ENCODE measurements around the gene SPTLC2.

The SPTLC2 gene

DNA sequence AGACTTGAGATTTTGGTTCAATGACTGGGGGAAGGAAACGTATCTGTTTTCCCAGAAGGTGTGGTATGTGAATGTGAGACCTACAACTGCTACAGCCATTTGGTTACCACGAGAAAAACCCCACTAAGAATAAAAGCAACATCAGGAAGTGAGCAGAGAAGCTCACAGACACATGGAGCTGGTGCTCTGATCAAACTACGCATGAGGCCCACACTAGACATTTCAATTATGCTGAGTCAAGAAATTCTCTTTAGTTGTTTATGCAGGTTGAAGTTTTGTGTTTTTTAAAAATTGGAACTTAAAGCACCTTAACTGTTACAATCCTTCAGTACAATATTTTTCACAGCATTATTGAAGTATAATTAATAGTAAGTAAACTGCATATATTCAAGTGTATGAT is 8.9 kb upstream of the SPTLC2 start:
- H3K4me3 ChIP-seq, result no peak overlapping the region
- H3K4me2 ChIP-seq, result no peak overlapping the region
- H3K9ac ChIP-seq, result no peak overlapping the region
- H4K20me1 ChIP-seq, result no peaks in the 10 kb centered on the region
- TF ChIP-seq Cebpa-rat (IDR thresholded peaks at IDR 0.05), result no peak
- H3K27ac ChIP-seq, result no peak overlapping the region
- H3K27me3 ChIP-seq, result no peaks in the 10 kb centered on the region
- no peaks in the 10 kb centered on the region for H3K36me3 ChIP-seq
- H3K4me1 ChIP-seq, result no peaks in the 10 kb centered on the region
- peaks cover 18% of the 10 kb centered on the region for H3K9me3 ChIP-seq

DNA sequence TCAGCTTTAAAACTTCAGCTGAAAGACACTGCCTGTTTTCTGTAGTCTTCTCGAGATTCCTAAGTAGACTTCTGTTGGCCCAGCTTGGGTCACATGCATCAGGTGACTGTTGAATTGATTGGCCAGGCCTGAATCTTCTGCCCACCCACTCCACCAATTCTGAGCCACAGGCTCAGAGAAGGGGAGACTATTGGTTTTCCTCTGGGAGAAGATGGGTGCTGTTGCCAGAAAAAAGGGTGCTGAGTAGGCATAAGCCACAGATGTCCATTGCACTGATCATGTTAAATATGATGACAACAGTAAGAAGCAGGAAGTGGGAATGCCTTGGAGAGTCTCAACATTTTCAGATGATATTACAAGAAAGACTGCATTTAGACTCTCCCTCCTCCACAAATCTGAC is 6.8 kb upstream of the SPTLC2 start:
- Histone ChIP-seq H3K9ac (no peak overlapping the region), H4K20me1 (no peaks in the 10 kb centered on the region), H3K27me3 (no peaks in the 10 kb centered on the region), H3K4me3 (no peak overlapping the region), H3K4me1 (no peaks in the 10 kb centered on the region), H3K9me3 (peaks cover 4% of the 10 kb centered on the region), H3K36me3 (no peaks in the 10 kb centered on the region), H3K4me2 (no peak overlapping the region), H3K27ac (no peak overlapping the region)
- TF ChIP-seq Cebpa-rat (IDR thresholded peaks at IDR 0.05), result no peak

DNA sequence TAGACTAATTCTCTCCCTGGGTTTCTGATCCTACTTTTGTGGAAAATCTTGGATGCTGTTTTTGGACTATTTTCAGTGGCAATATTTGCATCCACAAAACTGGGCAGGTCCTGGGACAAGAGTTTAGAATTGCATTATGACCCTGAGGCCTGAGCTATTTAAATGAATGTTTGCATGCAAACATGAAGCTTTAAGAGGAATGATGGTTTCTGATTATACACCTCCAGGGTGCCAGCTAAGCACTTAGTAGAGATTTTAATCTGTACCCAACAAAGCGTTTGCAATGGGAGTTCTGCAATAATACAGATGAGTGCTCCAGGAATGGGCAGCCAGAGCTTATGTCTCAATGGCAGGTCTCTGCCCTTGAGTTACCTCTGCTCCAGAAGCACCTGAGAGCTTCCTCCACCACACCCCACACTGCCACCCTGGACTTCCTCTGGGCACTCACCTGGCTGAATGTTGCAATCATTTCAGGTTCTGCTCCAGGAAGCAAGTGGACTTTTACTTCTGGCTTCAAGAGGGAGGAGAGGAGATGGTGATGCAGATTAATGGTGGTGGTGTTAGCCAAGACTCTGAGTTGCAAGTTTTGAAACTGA is 6.0 kb upstream of the SPTLC2 start:
- Histone ChIP-seq H3K27me3 (no peaks in the 10 kb centered on the region), H3K4me2 (no peak overlapping the region), H3K4me3 (no peak overlapping the region), H3K4me1 (no peaks in the 10 kb centered on the region), H3K36me3 (no peaks in the 10 kb centered on the region), H4K20me1 (no peaks in the 10 kb centered on the region), H3K9me3 (no peaks in the 10 kb centered on the region), H3K9ac (no peak overlapping the region), H3K27ac (no peak overlapping the region)
- no peak for TF ChIP-seq Cebpa-rat (IDR thresholded peaks at IDR 0.05)

DNA sequence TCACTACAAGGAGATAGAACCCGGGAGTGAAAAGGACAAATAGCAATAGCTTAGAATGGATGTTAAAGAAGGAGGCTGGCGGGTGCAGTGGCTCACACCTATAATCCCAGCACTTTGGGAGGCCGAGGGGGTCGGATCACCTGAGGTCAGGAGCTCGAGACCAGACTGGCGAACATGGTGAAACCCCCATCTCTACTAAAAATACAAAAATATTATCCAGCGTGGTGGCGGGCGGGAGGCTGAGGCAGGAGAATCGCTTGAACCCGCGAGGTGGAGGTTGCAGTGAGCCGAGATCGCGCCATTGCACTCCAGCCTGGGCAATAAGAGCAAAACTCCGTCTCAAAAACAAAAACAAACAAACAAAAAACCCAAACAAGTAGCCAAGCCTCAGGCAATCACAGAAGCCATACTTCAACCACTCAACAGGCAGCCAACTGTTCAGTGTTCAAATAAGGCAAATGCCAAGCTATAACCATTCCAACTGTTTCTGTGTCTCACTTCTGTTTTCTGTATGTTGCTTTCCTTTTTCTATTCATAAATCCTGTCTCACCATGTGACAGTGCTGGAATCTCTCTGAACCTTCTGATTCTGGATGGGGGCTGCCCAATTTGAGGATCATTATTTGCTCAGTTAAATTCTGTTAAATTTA is 3.9 kb upstream of the SPTLC2 start:
- Histone ChIP-seq H3K4me1 (peaks cover 8% of the 10 kb centered on the region), H3K9me3 (no peaks in the 10 kb centered on the region), H3K4me2 (no peak overlapping the region), H3K36me3 (no peaks in the 10 kb centered on the region), H3K9ac (no peak overlapping the region), H3K4me3 (no peak overlapping the region), H3K27me3 (no peaks in the 10 kb centered on the region), H3K27ac (no peak overlapping the region), H4K20me1 (peaks cover 9% of the 10 kb centered on the region)
- no peak for TF ChIP-seq Cebpa-rat (IDR thresholded peaks at IDR 0.05)

DNA sequence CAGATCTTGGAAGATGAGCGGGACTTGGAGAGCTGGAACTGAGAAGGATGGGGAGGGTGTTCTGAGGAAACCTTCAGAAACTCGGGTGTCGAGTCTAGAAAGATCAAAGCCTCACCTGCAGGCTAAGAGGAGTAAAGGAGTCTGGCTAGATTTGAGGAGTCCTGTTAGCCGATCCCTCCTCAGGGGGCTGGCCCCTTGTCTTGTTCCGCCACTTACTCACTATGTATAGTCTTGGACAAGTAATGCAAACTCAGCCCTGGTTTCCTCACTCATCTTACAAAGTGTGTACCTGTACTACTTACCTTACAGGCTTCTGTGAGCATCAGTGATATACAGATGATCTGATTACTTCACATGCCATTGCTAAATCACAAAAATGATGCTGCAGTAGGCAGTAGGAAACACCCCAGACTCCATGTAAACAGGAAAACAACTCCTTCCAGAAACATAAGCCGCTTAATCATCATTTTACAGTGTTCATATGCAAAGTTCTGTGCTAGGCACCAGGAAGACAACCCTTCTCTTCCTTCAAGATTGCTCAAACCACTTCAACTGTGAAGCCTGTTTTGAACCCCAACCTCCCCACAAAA is 2.0 kb upstream of the SPTLC2 start:
- TF ChIP-seq Cebpa-rat (IDR thresholded peaks at IDR 0.05), result no peak
- Histone ChIP-seq H3K4me2 (no peak overlapping the region), H3K9ac (no peak overlapping the region), H3K27ac (no peak overlapping the region), H3K9me3 (no peaks in the 10 kb centered on the region), H3K4me3 (no peak overlapping the region), H3K36me3 (no peaks in the 10 kb centered on the region), H4K20me1 (peaks cover 25% of the 10 kb centered on the region), H3K4me1 (peaks cover 24% of the 10 kb centered on the region), H3K27me3 (no peaks in the 10 kb centered on the region)

DNA sequence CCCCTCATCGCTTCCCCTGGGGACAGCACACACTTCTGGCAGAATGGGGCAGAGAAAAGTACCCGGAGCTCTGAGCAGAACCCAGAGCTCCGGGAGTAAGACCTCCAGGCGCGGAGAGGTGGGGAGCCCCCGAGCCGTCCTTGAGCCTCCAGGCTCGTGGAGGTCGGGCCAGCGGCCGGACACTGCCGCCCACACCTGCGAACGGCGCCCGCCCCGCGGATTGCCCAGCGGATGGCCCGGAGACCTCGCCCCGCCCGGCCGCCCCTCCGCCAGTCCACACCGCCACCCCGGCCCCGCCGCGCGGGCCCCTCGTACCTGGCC is 344 bp downstream of the SPTLC2 start:
- peak overlapping the region; percentile 98 for H3K4me3 ChIP-seq
- H3K36me3 ChIP-seq, result no peaks in the 10 kb centered on the region
- no peak for TF ChIP-seq Cebpa-rat (IDR thresholded peaks at IDR 0.05)
- H3K27ac ChIP-seq, result peak overlapping the region; percentile 82
- H3K9me3 ChIP-seq, result no peaks in the 10 kb centered on the region
- peaks cover 48% of the 10 kb centered on the region for H4K20me1 ChIP-seq
- peak overlapping the region; percentile 92 for H3K9ac ChIP-seq
- peaks cover 24% of the 10 kb centered on the region for H3K4me1 ChIP-seq
- peak overlapping the region; percentile 92 for H3K4me2 ChIP-seq
- no peaks in the 10 kb centered on the region for H3K27me3 ChIP-seq

DNA sequence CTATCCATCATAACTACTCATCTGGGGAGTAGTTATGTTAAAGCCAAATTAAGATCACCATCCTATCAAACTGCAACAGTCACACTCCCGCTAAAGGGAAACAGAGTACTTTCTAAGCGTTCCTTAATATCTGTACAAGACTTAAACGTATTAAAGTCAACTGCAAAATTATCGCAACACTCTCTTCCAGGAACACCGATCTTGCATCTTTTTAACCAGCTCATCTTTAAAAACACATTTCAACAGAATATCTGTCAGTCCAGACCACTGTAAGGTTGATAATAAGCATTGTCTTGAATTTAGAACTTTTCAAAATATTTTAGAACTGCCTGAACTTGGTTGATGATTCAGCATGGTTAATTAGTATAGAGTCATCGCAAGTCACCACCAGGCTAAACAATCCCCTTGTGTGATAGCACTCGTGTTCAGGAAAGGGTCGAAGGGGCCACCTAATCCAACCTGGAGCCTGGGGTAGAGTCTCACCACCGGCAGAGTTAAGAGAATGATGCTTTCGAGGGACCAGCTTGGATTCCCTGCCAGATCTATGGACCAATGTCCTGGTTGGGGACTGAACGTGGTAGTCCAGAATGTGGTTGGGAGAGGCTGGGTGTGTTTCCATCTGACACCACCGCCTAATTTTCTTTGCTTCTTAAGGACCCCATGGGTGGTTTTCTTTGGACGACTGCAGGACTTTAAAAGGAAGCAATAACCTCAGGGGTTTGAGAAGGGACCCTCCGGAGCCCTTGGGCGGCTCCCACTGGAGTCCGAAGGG is 890 bp downstream of the SPTLC2 start:
- peak overlapping the region; percentile 98 for H3K4me3 ChIP-seq
- H3K4me1 ChIP-seq, result peaks cover 24% of the 10 kb centered on the region
- H3K4me2 ChIP-seq, result peak overlapping the region; percentile 92
- H3K27me3 ChIP-seq, result no peaks in the 10 kb centered on the region
- no peaks in the 10 kb centered on the region for H3K36me3 ChIP-seq
- TF ChIP-seq Cebpa-rat (IDR thresholded peaks at IDR 0.05), result no peak
- peaks cover 51% of the 10 kb centered on the region for H4K20me1 ChIP-seq
- peak overlapping the region; percentile 92 for H3K9ac ChIP-seq
- no peaks in the 10 kb centered on the region for H3K9me3 ChIP-seq
- peak overlapping the region; percentile 82 for H3K27ac ChIP-seq

DNA sequence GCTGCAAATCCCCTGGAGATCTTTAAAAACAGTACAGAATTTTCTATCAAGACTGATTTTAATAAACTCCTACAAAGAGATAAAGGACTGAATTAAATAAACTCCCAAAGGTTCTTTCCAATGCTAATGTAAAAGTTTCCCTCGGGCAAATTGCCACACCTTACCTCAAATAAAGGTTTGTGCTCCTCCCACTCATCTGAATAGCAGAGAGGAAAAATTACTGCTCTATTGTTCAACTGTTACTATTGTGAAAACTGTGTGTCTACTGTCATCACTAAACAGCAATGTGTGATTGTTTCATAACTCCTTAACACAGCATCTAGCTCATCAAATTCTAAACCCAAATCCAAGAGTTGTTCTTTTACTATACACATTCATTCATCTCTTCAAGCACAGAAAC is 3.2 kb downstream of the SPTLC2 start:
- Histone ChIP-seq H3K4me3 (no peak overlapping the region), H3K9me3 (no peaks in the 10 kb centered on the region), H3K4me1 (peaks cover 30% of the 10 kb centered on the region), H3K9ac (no peak overlapping the region), H3K4me2 (no peak overlapping the region), H3K27me3 (no peaks in the 10 kb centered on the region), H3K36me3 (no peaks in the 10 kb centered on the region), H4K20me1 (peaks cover 51% of the 10 kb centered on the region), H3K27ac (no peak overlapping the region)
- no peak for TF ChIP-seq Cebpa-rat (IDR thresholded peaks at IDR 0.05)

DNA sequence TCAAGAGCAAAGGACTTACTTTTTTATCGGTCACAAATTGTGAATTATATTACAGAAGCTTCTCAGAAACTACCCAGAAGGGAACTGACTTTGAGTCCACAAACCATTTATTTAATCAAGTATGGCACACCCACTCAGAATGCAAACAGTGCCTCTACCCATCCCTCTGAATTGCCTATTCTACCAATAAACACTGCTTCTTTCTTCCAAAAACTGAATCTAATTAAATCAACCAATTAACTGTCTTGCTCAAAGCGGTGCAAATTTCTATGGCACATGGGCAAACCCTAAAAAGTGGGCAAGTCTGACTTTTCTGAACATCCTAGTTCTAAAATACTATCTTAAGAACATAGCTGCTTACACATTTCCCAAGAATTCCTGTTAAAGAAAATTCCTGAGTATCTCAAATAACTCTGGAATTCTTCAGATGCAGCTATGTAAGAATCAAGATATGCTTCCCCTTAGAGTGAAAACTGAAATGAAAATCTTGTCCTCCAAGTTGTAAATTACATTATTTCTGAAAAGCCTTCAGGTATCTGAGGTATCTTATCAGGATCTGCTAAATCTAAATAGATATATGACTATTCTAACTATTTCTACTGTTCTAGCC is 4.3 kb downstream of the SPTLC2 start:
- H3K9me3 ChIP-seq, result no peaks in the 10 kb centered on the region
- H3K9ac ChIP-seq, result no peak overlapping the region
- H4K20me1 ChIP-seq, result peaks cover 51% of the 10 kb centered on the region
- peaks cover 38% of the 10 kb centered on the region for H3K4me1 ChIP-seq
- no peak for TF ChIP-seq Cebpa-rat (IDR thresholded peaks at IDR 0.05)
- H3K4me3 ChIP-seq, result no peak overlapping the region
- no peak overlapping the region for H3K4me2 ChIP-seq
- no peak overlapping the region for H3K27ac ChIP-seq
- no peaks in the 10 kb centered on the region for H3K27me3 ChIP-seq
- no peaks in the 10 kb centered on the region for H3K36me3 ChIP-seq

DNA sequence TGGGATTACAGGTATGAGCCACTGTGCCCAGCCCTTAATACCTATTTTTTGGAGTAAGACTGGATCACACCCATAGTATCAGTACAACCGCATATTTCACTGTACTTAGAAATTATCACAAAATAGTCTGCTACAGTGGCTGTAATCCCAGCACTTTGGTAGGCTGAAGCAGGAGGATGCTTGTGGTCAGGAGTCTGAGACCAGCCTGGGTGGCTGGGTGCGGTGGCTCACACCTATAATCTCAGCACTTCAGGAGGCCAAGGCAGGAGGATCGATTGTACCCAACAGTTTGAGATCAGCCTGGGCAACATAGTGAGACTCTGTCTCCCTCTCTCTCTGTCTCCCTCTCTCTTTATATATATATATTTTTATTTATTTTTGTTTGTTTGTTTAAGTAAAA is 5.9 kb downstream of the SPTLC2 start:
- H3K4me1 ChIP-seq, result peaks cover 35% of the 10 kb centered on the region

More for the DNA sequence above, 5.9 kb downstream of the SPTLC2 start:
- TF ChIP-seq Cebpa-rat (IDR thresholded peaks at IDR 0.05), result no peak
- H3K9me3 ChIP-seq, result no peaks in the 10 kb centered on the region
- no peak overlapping the region for H3K4me3 ChIP-seq
- H3K9ac ChIP-seq, result no peak overlapping the region
- peaks cover 50% of the 10 kb centered on the region for H4K20me1 ChIP-seq
- H3K27me3 ChIP-seq, result no peaks in the 10 kb centered on the region
- 0 out of 2 replicates have a peak, but pooled peaks cover 4% of the 10 kb centered on the region for H3K36me3 ChIP-seq
- H3K4me2 ChIP-seq, result no peak overlapping the region
- H3K27ac ChIP-seq, result no peak overlapping the region

Measured in BLaER1 (cell line).